DMS79 (cell line): ENCODE results near the gene APBA1.

Experiments
- DNase-seq: peaks from one replicate; lab custom pipeline; 2025; lab: John Stamatoyannopoulos, UW

APBA1 gene

DNA sequence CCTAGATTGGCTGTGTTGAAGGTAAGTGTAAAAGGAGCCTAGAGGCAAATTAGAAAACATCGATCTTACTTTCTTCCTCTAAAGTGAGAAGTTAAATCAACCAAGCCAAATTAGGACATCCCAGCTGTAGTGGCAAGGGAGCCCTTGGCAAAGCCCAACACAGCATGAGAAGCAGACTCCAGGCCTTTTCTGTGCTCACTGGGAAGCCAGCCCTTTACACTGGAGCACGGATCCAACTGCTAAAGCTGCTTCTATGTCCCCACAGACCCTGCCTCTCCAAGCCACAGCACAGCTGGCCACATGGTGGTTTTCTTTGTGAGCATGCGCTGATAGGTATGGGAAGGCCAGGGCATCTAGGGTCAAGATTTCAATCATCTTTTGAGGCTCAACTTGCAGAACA lies 94.1 kb downstream of the APBA1 start:
- DNase-seq: no peak

DNA sequence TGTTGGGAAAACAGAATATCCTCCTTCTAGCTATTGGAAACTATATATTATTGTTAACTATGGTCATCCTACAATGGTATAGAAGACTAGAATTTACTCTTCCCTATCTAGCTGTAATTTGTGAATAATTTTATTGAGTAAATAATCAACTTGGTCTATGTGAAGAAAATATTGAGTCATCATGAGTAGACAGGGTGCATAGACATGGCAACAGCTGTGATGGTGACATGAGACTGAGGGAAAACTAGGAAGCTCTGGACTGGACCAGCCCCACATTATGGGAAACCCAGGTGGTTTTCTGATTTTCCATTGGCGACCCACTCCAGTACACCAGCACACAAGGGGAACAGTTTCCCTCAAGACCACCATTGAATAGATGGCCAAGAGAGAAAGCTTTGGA lies 95.0 kb downstream of the APBA1 start:
- DNase-seq: no peak

DNA sequence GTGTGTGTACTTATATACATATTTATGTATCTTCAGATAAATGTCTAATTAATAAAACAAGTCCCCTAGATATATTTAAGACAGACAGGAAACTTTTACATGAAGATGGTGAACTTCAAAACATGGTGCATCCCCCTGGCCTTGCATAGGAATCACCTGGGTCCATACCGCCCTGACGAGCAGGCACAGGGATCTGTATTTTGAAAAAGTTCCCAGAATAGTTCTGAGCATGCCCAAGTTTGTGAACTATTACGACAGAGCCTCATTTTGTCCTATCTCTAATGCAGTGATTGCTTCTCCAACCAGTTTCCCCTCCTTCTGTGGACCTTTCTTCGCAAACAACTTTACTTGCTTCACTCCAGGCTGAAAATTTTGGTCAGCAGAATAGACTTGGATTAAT lies 98.1 kb downstream of the APBA1 start:
- DNase-seq: no peak

DNA sequence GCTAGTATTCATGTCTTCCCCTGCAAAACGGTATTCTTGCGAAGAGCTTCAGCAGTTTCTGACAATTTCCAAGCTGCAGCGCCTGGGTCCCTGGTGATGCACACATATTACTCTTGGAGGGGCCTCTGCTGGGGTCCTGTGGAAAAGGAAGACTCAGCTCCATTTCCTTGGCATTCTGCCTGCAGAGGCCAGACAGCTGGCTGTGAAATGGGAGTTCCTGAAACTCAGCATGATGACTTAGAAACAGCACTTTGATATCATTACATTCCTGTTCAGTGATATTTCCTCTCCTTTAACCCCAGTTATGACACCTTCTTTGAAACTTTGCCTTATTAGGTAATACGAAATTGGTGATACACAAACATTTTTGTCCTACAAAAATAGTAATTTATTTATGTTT lies 98.5 kb downstream of the APBA1 start:
- no peak for DNase-seq

DNA sequence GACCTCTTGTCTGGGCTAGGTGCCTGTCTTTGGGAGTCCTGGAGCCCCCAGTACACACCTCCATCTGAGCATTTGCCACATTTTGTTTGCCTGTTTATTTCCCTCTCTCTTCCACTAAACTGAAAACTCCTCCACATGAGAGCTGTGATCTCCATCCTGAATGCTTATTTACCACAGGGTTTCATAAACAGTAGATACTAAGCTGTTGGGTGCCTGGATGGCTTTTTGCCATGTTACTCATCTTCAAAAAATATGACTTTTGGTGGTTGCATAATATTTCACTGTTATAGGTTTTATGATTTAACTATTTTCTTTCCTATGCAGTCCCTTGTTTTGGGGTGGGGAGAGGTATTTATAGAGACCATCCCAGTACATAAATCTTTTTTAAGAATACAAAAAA lies 99.6 kb downstream of the APBA1 start:
- DNase-seq: no peak

DNA sequence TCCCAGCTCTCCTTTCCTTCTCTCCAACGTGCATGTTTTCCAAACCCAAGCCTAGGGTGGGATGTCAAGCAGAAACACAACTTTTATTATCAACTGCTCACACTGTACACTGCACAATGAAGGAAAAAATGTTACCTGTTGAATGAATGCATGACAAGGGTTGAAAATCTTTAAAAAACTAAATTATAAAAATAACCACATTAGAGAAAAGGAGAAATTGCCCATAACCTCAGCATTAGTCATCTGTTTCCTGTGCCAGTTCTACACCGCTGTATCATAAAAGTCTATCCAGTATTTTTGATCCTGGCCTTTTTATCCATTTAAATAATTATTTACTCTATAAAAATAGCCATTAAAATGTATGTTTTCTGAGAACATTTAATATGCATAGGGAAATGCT lies 101.1 kb downstream of the APBA1 start:
- DNase-seq: no peak

DNA sequence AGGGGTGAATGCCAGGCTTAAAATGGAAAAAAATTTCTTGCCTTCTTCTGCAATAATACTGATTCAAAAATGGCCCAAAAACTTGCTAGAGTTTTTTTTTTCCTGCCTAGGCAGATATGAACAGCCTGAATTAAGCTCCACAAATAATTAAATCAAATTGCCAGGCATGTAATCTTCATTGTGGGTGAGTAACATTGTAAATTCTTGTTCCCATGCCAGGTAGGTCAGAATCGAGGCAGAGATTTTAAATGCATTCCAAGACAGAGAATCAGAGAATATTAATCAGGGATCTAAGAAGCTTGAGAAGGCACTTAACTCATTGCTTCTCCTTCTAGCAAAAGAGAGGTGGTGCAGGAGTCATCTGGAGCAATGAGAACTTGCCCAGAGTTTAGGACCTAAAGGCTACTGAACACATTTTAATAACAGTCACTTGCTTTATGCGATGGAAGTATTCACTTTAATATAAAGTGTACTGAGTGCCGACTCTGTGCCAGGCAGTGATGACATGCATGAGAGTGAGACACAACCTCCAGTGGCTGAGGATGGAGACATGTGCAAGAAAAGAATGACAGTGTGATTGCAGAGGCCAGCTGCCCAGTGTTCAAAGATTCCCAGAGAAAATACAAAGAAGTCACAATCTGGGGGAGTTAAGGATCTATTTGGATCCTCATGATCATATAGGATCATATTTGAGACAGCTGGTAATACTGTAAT lies 102.3 kb downstream of the APBA1 start:
- no peak for DNase-seq

DNA sequence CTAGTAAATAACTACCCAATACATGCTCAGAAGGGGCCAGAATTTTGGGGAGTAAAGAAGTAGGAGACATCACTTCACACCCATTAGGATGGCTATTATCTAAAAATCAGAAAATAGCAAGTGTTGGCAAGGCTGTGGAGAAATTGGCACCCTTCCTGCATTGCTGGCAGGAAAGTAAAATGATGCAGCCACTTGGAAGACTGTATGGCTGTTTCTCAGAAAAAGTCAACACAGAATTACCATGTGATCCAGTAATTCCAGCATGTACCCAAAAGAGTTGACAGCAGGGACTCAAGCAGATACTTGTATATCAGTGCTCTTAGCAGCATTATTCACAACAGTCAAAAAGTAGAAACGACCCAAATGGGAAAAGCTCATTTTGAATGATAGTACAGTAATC lies 107.6 kb downstream of the APBA1 start:
- no peak for DNase-seq

DNA sequence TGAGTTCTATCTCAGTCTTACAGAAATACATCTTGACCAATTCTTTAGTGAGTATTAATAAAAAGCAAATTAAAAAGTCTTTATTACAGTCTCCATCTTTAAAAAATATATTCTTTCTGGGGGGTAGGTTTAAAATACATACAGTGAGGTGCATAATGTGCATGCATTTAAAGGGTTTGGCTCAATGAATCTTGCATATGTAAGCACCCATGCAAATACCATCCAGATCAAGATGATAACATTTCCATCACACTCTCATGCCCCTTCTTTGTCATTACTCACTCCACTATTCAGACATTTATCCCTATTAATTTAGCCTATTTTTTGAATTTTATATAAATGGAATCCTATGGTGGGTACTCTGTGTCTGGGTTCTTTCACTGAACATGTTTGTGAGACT lies 113.0 kb downstream of the APBA1 start:
- DNase-seq: no peak

DNA sequence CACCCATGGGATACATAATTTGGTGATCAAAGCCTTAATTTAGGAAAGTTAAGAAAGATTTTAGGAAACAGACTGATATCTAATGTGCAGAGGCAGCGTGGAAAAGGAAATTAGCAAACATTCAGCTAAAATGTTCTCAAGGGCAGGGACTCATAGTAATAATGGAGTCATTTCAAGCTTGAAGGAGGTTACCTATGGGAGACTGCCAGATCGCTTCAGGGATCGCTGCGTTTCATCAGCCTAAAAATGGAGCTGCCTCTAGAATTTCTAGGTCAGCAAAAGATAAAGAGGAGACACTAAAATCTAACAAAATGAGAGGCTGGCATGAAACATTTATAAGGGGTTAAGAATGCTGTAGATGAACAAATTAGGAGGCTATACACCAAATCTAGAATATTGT lies 115.5 kb downstream of the APBA1 start:
- DNase-seq: no peak

DNA sequence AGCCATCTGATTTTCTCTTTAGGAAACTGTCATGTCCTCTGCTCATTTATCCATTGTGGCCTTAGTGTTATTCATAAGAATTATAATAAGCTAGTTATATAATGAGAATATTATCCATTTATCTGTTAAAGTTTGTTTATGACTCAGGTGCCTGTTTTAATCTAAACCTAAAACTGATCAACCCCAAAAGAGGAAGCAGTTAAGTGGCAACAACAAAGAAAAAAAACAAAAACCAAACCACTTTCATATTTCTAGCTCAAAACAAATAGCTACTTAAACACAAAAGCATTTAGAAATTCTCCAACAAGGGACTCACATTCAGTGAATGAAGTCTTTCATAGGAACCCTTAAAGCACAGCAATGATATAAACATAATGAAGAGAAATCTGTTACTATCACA lies 116.4 kb downstream of the APBA1 start:
- no peak for DNase-seq

DNA sequence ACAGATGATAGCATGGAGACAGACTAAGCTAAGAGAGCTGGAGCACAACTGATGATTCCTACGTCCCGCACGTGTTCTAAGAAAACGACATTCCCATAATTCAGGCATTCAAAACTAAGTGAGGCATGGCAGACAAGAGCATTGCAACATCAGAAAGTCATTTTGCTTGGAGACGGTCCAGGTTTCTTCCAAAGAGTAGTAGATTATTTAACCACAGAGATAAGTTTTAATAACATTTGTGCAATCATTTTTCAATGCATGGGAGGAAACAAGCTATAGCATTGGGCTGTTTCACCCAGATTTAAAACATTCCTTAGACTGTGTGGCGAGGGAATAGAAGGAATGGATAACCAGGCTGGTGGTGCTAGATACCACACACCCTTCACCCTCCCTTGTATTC lies 117.2 kb downstream of the APBA1 start:
- no peak for DNase-seq

DNA sequence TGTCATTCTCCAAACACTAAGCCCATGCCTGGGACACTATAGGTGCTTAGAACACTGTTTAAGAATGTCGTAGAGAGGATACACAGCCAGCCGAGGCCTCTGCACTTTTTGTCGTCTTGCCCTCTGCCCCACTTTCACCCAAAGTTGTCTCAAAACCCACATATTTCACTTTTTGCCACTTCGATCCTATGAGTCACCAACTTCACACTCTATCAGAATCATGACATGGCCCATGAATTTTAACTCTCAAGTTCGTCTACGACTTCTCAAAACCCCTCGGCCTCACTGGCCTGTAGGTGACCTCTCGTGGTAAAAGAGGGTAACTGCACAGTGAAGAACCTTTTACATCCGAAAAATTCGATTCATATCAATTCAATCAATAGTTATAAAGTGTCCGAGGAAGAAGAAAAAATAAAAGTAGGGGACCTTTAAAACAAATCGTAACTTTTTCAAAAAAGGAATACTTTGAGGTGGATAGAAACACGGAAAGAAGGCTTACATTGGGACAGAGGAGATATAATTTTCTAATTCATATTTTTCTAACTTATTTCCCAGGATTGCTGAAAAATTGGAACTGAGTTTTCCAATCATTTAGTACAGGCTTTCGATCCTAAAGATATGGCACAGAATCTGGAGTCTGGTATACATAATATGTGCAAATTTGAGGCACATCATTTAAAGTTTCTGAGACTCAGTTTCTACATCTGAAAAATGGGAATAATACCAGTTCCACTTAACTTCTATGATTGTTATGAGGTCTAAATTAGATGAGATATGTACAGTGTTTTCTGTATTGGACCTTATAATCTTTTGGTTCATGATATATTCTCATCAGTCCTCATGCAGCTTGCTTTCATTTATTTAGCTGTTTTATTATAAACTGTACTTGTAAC lies 122.6 kb downstream of the APBA1 start:
- DNase-seq: no peak

DNA sequence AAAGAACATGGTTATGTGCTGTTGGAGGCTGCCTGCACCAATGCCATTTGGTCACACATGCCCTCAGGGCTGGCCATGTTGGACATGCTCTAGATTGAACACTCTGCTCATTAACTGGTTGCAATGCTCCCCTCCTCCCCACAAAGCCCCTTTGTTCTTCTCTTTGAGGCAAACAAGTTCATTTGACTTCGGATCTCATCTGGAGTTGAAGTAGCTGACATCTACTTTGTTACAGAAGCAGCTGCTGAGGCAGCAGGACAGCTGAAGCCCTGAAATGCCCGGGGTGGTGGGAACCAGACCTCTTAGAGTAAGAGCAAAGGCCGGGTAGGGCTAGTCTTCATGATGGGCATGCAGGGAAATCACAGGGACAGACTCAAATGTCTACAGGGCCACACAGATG lies 123.5 kb downstream of the APBA1 start:
- DNase-seq: no peak

DNA sequence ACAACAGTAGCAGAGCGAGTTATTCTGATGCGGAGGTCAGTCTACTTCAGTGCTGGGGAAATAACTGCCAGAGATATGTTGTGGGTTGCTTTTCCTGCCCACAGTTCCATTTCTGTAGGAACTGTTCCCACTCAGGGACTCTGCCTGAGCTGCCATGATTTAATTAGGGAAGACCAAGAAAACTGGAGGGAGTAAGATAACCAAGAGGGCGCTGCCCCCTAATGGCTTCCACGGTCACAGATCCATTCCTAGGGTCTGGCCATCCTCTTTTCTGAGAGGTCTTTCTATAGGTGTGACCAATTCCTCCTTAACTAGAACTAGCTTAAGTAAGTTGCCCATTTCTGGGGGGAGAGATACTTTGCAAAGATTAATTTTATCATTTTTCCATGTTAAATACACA lies 125.9 kb downstream of the APBA1 start:
- DNase-seq: no peak

DNA sequence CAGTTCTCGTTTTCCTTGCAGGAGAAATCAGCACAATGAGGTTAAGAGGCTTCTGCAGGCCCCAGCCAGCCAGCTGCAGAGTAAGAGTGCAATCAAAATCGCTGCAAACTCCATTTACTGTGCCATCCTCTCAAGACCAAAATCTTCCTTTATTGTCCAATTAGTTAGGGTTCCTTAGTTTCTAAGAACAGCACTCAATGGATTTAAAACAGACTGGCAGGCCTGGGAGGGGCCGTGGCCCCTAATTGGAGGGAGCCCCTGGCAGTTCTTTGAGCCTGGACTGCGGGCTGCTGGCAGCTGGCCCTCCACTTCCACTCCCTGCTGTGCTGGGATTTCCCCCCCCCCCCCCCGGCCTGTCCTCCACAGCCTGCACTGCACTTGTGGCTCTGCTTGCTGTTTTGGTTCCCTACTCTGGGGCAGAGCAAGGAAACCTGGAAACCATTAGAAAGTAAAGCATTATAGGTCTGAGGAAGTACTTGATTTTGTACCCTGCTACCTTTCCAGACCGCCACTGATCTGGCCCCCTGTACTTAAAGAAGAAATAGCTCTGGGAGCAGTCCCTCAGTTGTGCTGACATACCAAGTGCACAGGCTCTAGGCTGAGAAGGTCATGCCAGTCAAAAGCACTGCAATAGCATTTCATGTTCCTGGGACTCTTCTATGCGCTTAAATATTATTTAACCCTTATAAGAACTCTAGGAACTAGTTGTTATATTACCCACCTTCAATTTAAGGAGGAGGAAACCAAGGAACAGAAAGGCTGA lies 129.0 kb downstream of the APBA1 start:
- DNase-seq: peak; percentile 85

DNA sequence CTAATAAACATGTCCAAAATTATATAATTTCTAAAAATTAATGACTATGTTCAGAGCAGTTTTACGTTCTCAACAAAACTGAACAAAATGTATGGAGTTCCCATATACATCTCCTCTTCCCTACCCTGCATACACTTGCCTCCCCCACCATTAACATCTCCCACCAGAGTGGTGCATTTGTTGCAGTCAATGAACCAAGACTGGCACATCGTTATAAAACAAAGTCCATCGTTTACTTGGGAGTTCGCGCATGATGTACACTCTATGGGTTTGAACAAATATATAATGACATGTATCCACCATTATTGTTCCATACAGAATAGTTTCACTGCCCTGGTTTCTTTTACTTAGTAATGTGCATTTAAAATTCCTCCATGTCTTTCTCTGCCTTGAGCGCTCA lies 130.1 kb downstream of the APBA1 start:
- DNase-seq: peak; percentile 13

DNA sequence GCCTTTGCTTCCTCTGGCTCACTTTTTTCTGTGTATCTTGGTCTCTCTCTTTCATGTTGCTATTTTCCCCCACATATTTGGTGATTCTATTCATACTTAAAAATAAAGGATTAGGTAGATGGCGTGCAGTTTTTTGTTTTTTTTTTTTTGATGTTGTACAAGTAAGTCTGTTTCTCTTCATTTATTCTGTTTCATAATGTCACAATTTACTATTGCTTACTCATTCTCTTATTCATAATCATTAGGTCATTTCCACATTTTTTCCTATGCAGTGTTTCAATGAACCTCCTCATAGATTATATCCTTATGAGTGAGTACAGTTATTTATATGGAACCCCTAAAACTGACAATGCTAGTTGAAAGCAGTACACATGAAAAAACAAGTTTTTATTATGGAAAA lies 136.3 kb downstream of the APBA1 start:
- no peak for DNase-seq

DNA sequence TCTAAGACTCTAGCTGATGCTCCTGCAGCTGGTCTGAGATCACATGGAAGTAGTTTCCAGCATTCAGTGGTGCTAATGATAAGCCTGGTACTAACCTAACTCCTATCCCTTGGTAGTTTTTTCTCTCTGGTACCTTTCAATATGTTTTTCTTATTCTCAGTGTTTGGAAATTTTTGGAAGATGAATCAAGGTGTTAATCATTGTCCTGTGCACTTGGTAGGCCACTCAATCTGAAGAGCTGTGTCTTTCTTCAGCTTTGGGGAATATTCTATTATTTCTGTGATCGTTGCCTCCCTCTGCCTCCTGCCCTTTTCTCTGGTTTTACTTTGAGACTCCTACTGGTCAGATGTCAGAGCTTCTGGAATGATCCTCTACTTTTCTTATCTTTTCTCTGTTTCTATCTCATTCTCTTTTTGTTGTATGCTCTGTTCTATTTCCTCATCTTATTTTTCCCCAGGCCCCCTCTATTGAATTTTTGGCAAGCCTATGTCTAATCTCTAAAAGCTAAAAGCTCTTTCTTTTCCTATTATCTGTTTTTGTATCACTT lies 136.8 kb downstream of the APBA1 start:
- no peak for DNase-seq

DNA sequence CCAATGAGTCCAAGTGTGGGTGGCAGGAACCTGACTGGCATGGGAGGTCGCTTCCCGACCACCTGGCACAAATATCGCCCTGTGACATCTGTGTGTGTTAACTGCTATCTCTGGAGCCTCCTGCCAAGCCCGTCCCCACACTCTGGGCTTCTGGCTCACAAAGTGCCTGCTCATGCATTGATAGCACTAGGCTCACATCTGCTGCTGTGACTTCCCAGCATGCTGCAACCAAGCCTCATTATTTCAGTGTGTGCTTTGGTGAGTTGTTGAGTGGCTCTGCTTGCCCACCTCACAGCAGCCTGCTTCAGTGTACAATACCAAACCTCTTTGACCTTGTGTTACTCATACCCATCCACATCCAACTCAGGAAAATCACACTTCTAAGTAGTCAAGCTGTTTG lies 139.8 kb downstream of the APBA1 start:
- DNase-seq: no peak

DNA sequence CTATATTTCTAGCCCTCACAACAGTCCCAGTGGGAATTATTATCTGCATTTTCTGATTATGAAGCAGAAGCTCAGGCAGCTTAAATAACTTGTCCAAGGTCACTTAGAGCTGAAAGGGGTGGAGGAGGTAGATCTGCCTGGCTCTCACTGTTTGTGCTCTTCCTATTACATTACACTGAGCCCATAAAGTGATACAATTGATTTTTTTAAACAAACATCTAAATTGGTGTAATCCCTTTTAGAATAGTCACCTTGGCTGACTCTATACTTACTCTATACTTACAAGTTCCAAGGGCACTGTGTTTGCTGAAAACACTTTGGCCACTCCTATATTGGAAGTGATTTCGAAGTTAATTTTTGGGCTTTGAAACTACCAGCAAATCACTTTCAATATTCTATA lies 144.7 kb downstream of the APBA1 start:
- DNase-seq: no peak

DNA sequence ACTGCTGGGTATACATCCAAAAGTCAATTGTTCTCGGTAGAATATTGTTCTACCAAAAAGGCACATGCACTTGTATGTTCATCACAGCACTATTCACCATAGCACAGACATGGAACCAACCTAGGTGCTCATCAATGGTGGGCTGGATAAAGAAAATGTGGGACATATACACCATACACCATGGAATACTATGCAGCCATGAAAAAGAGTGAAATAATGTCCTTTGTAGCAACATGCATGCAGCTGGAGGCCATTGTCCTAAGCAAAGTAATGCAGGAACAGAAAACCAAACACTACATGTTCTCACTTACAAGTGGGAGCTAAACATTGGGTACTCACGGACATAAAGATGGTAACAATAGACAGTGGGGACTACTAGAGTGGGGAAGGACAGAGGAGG lies 145.5 kb downstream of the APBA1 start:
- DNase-seq: no peak
